ENCODE data around the gene HOXC4. TPM values are rescaled to one million over a fixed set of nuclear protein-coding genes. Genes with fewer than 3 reads are reported as not detected.
A peak's percentile ranks its signal among the peaks of the same experiment; 100 is the strongest.

HOXC4 gene
- total RNA-seq, 1 experiment from 2014 or later = 9.7 TPM

- H3K9me3 ChIP-seq (ENCODE audit: low read length) = no peaks in the 10 kb centered on the region
- H3K36me3 ChIP-seq (ENCODE audit: insufficient read depth, low read length) = no peaks in the 10 kb centered on the region
- DNase-seq = no peak
- no peak overlapping the region for H3K9ac ChIP-seq (ENCODE audit: low read length)
- H3K79me2 ChIP-seq (ENCODE audit: low read length) = no peaks in the 10 kb centered on the region
- H3K27ac ChIP-seq (ENCODE audit: low read length) = no peak overlapping the region
- no peaks in the 10 kb centered on the region for H3K27me3 ChIP-seq (ENCODE audit: low read length)
- H3K4me1 ChIP-seq (ENCODE audit: low read length) = peaks cover 19% of the 10 kb centered on the region
- no peak overlapping the region for H3K4me3 ChIP-seq (ENCODE audit: low read length)
- no peaks in the 10 kb centered on the region for H3K9me2 ChIP-seq (replicated peaks; ENCODE audit: insufficient read depth, low read length)
- no peaks in the 10 kb centered on the region for H4K20me1 ChIP-seq (ENCODE audit: insufficient read depth, low read depth, low read length)
- no peak overlapping the region for H2AFZ ChIP-seq (ENCODE audit: low read length)
- no peak overlapping the region for H3K4me2 ChIP-seq (ENCODE audit: low read depth, low read length, poor library complexity, severe bottlenecking)
These were observed 33.6 kb upstream of the HOXC4 start for GRCh38 chr12:54019924-54020590.

- Histone ChIP-seq H3K79me2 (ENCODE audit: low read length) (no peaks in the 10 kb centered on the region), H3K36me3 (ENCODE audit: insufficient read depth, low read length) (no peaks in the 10 kb centered on the region), H3K9ac (ENCODE audit: low read length) (no peak overlapping the region), H4K20me1 (ENCODE audit: insufficient read depth, low read depth, low read length) (no peaks in the 10 kb centered on the region), H3K9me3 (ENCODE audit: low read length) (no peaks in the 10 kb centered on the region), H3K9me2 (replicated peaks; ENCODE audit: insufficient read depth, low read length) (no peaks in the 10 kb centered on the region), H2AFZ (ENCODE audit: low read length) (no peak overlapping the region), H3K4me1 (ENCODE audit: low read length) (peaks cover 25% of the 10 kb centered on the region), H3K4me3 (ENCODE audit: low read length) (no peak overlapping the region), H3K27me3 (ENCODE audit: low read length) (no peaks in the 10 kb centered on the region), H3K27ac (ENCODE audit: low read length) (no peak overlapping the region), H3K4me2 (ENCODE audit: low read depth, low read length, poor library complexity, severe bottlenecking) (no peak overlapping the region)
- no peak for DNase-seq
These were observed 32.8 kb upstream of the HOXC4 start for GRCh38 chr12:54020591-54021405.

- peaks cover 32% of the 10 kb centered on the region for H3K4me1 ChIP-seq (ENCODE audit: low read length)
- H3K79me2 ChIP-seq (ENCODE audit: low read length) = no peaks in the 10 kb centered on the region
- no peak overlapping the region for H3K4me2 ChIP-seq (ENCODE audit: low read depth, low read length, poor library complexity, severe bottlenecking)
- no peaks in the 10 kb centered on the region for H3K9me3 ChIP-seq (ENCODE audit: low read length)
- no peaks in the 10 kb centered on the region for H3K36me3 ChIP-seq (ENCODE audit: insufficient read depth, low read length)
- no peaks in the 10 kb centered on the region for H4K20me1 ChIP-seq (ENCODE audit: insufficient read depth, low read depth, low read length)
- H3K4me3 ChIP-seq (ENCODE audit: low read length) = no peak overlapping the region
- no peak overlapping the region; the same call in 1 of the 2 replicates for H2AFZ ChIP-seq (ENCODE audit: low read length)
- DNase-seq = no peak
- no peak overlapping the region for H3K9ac ChIP-seq (ENCODE audit: low read length)
- H3K9me2 ChIP-seq (replicated peaks; ENCODE audit: insufficient read depth, low read length) = no peaks in the 10 kb centered on the region
- H3K27me3 ChIP-seq (ENCODE audit: low read length) = peaks cover 2% of the 10 kb centered on the region; the same call in 1 of the 2 replicates
- no peak overlapping the region for H3K27ac ChIP-seq (ENCODE audit: low read length)
These were observed 32.1 kb upstream of the HOXC4 start for GRCh38 chr12:54021432-54022013.

DNA sequence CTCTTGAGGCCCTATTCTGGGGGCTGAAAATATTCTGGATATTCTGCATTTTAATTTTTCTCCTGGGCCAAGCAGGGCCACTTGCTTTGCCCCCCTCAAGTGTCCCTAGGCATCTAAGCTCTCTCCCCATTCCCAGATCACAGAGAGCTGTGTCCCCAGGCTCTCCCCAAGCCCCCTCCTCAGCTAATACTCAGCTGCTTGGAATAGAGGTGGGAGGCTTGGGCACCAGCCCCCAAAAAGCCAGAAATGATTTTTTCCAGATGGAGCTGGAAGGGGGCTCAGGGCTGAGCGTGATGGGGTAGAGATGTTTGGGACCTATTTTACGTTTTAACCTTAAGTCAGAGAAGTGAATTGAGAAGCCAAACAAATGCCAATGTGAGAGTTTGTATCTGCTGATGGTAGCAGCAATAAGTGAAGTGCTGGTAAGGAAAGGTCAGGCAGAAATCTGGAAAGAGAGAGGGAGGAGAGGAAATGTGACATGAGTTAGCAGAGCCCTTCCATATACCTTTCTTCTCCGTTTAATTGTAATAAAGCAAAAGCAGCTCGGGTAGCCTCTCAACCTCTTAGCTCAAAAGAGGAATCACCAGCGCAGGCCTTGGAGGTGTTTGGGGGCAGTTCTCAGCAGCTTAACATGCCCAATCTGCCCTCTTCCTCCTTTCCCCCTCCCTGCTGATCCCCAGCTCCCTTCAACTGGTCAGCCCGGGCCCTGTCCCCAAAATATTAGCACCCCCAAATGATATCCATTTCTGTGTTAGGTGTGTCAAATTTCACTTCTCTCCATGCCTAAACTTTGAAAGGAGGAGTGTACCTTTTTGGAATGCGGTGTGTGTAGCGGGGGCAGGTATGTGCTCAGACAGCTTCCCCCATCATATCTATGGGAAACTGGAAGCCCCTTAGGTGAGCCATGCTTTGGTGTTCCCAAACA is 30.4 kb upstream of the HOXC4 start:
- Histone ChIP-seq H3K4me1 (ENCODE audit: low read length) (peaks cover 26% of the 10 kb centered on the region), H2AFZ (ENCODE audit: low read length) (no peak overlapping the region), H3K27ac (ENCODE audit: low read length) (no peak overlapping the region), H3K4me2 (ENCODE audit: low read depth, low read length, poor library complexity, severe bottlenecking) (no peak overlapping the region), H3K4me3 (ENCODE audit: low read length) (no peak overlapping the region), H3K79me2 (ENCODE audit: low read length) (no peaks in the 10 kb centered on the region), H3K9me2 (replicated peaks; ENCODE audit: insufficient read depth, low read length) (no peaks in the 10 kb centered on the region), H3K27me3 (ENCODE audit: low read length) (peaks cover 2% of the 10 kb centered on the region; the same call in 1 of the 2 replicates), H3K9ac (ENCODE audit: low read length) (no peak overlapping the region), H4K20me1 (ENCODE audit: insufficient read depth, low read depth, low read length) (no peaks in the 10 kb centered on the region), H3K9me3 (ENCODE audit: low read length) (no peaks in the 10 kb centered on the region), H3K36me3 (ENCODE audit: insufficient read depth, low read length) (no peaks in the 10 kb centered on the region)
- no peak for DNase-seq

GRCh38 chr12:54024127-54024526 is 29.5 kb upstream of the HOXC4 start:
- no peaks in the 10 kb centered on the region for H3K9me2 ChIP-seq (replicated peaks; ENCODE audit: insufficient read depth, low read length)
- no peak overlapping the region for H2AFZ ChIP-seq (ENCODE audit: low read length)
- H3K27ac ChIP-seq (ENCODE audit: low read length) = no peak overlapping the region
- H3K4me1 ChIP-seq (ENCODE audit: low read length) = peaks cover 20% of the 10 kb centered on the region
- H3K79me2 ChIP-seq (ENCODE audit: low read length) = no peaks in the 10 kb centered on the region
- H3K4me2 ChIP-seq (ENCODE audit: low read depth, low read length, poor library complexity, severe bottlenecking) = no peak overlapping the region
- H3K4me3 ChIP-seq (ENCODE audit: low read length) = no peak overlapping the region
- no peak overlapping the region for H3K9ac ChIP-seq (ENCODE audit: low read length)
- DNase-seq = no peak
- no peaks in the 10 kb centered on the region for H3K36me3 ChIP-seq (ENCODE audit: insufficient read depth, low read length)
- H4K20me1 ChIP-seq (ENCODE audit: insufficient read depth, low read depth, low read length) = no peaks in the 10 kb centered on the region
- peaks cover 2% of the 10 kb centered on the region; the same call in 1 of the 2 replicates for H3K27me3 ChIP-seq (ENCODE audit: low read length)
- no peaks in the 10 kb centered on the region for H3K9me3 ChIP-seq (ENCODE audit: low read length)

DNA sequence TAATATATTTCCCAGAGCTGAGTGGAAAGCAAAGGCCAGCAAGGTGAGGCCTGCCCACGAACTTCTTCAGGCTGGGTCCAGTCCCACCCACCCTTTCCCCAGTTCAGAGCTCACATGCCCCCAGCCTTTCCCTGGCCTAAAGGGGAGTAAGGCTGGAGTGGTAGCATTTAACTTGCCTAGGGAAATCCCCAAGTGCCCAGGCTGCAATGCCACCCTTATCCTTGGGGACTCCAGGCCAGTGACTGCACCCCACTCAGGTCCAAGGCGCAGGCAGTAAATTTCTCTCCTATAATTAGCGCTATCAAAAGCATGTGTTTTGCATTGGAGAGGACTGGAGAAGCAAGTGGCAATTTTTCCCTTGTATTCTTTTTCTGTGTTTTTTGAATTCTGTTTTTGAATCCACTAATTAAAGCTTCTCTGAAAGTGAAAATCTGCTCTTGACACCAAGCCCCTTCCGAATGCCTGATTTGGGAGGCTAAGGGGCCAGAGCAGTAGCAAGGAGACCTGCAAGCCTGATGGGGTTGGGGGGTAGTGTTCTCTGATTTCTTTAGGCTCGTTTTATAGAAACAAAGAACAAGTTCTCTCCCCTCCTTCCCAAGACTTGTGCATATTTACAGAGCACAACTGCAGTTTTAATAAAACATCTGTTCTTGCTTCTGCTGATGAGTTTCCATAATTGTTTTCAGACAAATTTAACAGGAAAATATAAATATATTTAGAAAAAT is 28.9 kb upstream of the HOXC4 start:
- Histone ChIP-seq H3K27ac (ENCODE audit: low read length) (no peak overlapping the region), H3K4me3 (ENCODE audit: low read length) (no peak overlapping the region), H3K9ac (ENCODE audit: low read length) (no peak overlapping the region), H3K9me2 (replicated peaks; ENCODE audit: insufficient read depth, low read length) (no peaks in the 10 kb centered on the region), H3K4me2 (ENCODE audit: low read depth, low read length, poor library complexity, severe bottlenecking) (no peak overlapping the region), H2AFZ (ENCODE audit: low read length) (no peak overlapping the region), H3K27me3 (ENCODE audit: low read length) (peaks cover 2% of the 10 kb centered on the region; the same call in 1 of the 2 replicates), H3K9me3 (ENCODE audit: low read length) (no peaks in the 10 kb centered on the region), H3K4me1 (ENCODE audit: low read length) (peaks cover 20% of the 10 kb centered on the region), H4K20me1 (ENCODE audit: insufficient read depth, low read depth, low read length) (no peaks in the 10 kb centered on the region), H3K79me2 (ENCODE audit: low read length) (no peaks in the 10 kb centered on the region), H3K36me3 (ENCODE audit: insufficient read depth, low read length) (no peaks in the 10 kb centered on the region)
- no peak for DNase-seq

DNA sequence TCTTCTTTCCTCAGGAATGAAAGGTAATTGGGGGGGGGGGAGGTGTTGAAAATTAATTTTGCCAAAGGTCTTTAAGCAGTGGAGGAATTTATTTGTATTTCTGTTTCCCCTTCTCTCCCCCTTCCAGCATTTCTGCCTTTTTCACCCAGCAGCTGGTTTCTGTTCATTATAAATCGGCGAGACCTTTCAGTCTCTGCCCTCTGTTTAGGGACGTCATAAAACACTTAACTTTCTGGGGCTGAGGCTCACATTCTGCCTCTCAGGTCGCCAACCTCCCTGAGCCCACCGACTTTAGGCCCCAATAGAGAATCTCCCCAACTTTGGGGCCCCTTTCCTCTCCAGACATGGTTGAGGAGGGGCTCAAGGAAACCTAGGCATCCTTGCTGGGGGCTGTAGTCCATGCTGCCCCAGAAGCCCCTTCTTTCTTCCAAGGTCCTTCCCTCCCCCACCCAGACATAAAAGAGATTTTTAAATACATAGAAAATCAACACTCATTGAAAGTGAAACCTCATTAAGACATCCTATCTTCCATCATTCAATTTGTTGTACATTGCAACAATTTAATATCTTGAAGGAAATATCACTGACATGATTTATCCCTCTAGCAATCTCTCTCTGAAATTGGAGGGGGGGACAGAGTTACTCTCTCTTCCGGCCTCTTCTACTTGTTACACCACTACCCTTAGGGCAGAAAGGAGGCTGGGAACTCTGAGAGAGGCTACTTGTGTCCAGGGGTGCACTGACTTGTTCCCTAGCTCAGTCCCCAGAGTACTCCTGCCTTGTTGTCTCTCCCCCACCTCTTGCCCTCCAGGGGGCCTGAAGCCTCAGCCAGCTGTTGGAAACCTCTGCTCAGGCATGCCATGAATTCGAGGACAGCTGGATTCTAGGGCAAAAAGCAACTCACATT is 27.9 kb upstream of the HOXC4 start:
- H2AFZ ChIP-seq (ENCODE audit: low read length) = peak overlapping the region; percentile 67; the same call in 1 of the 2 replicates

More for the DNA sequence above, 27.9 kb upstream of the HOXC4 start:
- Histone ChIP-seq H3K79me2 (ENCODE audit: low read length) (no peaks in the 10 kb centered on the region), H3K4me3 (ENCODE audit: low read length) (no peak overlapping the region), H3K27me3 (ENCODE audit: low read length) (peaks cover 2% of the 10 kb centered on the region; the same call in 1 of the 2 replicates), H3K36me3 (ENCODE audit: insufficient read depth, low read length) (no peaks in the 10 kb centered on the region), H4K20me1 (ENCODE audit: insufficient read depth, low read depth, low read length) (no peaks in the 10 kb centered on the region), H3K9me3 (ENCODE audit: low read length) (no peaks in the 10 kb centered on the region), H3K9me2 (replicated peaks; ENCODE audit: insufficient read depth, low read length) (no peaks in the 10 kb centered on the region), H3K4me2 (ENCODE audit: low read depth, low read length, poor library complexity, severe bottlenecking) (peak overlapping the region; percentile 17), H3K4me1 (ENCODE audit: low read length) (peaks cover 20% of the 10 kb centered on the region), H3K9ac (ENCODE audit: low read length) (peak overlapping the region; percentile 45), H3K27ac (ENCODE audit: low read length) (no peak overlapping the region)
- DNase-seq = no peak

Measured in Karpas-422 (cell line).